HG03280 (cell line): ENCODE data around the gene KBTBD8.

Source experiments
- ATAC-seq: cut with Tn5 transposase; IDR thresholded peaks from one replicate; pipeline ENCODE4 v1.9.1; 2021; ENCODE audit warnings: mild to moderate bottlenecking, moderate library complexity; ENCODE audit not compliant: unreplicated experiment

The KBTBD8 gene

DNA sequence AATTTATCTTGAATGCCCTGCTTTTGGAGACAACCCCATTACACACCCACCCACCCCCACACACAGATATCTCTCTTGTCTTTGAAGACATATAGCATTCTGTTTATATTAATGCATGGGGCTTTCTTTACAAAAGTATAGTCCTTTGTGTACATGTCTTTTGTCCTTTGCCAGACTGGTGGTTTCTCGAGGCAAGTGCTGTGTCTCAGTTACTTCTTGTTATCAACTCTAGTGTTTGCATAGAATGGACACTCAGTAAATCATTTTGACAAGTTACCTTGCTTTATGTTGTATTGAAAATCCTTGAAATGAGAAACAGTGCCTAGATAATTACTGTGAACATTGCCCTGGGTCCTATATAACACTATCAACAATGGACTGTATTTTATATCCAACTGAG, 33.9 kb downstream of the KBTBD8 start:
- ATAC-seq, result no peak

DNA sequence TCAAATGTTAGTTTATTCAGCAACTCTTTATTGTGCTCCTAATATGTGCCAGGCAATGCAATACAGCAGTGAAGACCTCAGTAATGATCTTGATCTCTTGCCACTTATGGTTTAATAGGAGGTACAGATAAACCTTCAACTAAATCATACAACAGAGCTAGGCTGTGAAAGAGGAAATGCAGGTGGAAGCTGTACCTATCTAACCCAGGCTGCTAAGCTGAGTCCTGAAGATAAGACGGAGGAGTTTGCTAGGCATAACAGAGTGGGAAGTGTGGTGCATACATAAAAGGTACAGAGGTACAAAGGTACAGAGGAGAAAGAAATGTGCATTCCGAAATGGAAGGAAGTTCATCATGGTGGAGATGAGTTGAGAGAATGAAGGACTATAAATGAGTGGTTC, 35.0 kb downstream of the KBTBD8 start:
- ATAC-seq, result no peak

DNA sequence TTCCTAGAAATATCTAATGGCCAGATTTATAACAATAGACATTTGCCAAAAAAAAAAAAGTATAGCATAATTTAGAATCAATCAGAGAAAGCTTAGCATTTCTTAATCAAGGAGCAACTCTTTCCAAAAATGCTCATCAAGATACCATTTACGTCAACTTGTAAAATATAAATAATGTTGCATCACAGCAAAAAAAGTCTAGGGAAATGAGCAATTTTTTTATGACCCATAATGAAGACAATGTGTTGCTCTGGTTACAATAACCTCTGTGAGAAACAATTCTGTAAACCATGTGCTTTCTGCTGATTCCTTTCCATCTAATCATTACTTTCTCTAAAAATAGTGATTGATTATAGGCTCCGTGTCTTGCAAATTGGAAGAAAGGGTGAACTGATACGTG, 36.3 kb downstream of the KBTBD8 start:
- no peak for ATAC-seq

DNA sequence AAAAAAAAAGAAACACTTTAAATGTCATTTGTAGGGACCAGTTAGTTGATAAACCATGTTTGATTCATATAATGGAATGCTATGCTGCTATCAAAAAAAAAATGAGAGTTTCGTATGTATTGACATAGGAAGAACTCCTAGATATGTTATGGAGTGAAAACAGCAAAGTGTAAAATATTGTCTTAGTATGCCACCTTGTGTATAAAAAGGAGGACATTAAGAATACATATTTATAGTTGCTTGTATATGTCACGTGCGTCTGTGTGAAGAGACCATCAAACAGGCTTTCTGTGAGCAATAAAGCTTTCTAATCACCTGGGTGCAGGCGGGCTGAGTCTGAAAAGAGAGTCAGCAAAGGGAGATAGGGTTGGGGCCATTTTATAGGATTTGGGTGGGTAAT, 39.5 kb downstream of the KBTBD8 start:
- no peak for ATAC-seq

DNA sequence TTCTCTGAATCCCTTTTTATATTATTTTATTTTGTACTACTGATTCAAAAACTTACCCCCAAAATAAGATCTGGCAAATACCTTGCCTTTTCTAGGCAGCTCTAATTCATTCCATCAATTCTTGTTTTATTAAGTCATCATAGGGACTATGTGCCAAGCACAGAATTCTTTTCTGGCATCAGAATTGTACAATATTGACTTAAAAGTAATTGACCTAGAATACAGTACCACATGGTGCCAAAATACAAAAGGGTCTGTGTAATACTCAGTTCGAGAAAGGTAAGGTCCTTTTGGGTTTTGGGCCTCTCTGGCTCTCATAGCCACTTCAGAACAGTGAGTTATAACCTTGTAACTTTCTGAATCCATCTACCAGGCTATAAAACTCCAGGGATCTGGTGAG, 46.2 kb downstream of the KBTBD8 start:
- ATAC-seq, result no peak

DNA sequence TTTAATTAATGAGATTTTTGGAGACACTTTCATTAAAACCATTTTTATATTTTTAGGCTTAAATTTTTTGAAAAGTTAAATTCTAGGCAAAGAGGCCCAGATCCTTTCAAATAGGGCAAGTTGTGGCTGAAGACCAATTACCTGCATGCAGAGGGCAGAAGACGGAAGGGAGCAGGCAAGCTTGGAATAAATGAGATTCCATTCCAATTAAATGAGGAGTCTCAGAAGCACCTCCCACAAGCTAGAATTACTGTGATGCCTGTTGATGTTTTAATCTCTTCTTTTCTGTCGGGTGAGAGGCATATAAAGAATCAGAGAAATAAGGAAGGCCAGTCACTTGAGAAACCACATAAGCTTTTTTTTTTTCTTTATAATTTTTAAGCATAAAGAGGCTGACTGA, 46.8 kb downstream of the KBTBD8 start:
- ATAC-seq, result no peak

DNA sequence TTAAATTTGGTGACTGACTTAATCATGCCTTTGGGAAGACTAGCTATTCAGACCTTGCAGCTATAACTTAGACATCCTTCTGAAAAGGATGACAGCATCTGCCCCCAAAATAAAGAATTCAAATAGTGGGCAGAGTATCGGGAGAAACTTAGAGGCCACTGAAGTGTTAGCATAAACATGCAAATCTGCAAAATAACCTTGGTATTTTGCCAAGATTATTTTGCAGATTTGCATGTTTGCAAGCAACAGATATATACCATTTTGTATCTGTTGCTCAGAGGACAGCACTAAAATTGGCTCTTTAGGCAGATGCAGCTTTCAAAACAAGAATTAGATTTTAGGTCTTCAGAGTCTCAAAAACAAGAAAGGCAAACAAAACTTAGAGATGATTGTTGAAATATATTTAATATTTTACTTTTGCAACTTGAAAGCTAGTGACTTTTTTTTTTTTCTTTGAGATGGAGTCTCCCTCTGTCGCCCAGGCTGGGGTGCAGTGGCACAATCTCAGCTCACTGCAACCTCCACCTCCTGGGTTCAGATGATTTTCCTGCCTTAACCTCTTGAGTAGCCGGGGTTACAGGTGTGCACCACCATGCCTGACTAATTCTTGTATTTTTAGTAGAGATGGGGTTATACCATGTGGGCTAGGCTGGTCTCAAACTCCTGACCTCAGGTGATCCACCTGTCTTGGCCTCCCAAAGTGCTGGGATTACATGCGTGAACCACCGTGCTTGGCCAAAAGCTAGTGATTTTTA, 47.8 kb downstream of the KBTBD8 start:
- ATAC-seq, result no peak

DNA sequence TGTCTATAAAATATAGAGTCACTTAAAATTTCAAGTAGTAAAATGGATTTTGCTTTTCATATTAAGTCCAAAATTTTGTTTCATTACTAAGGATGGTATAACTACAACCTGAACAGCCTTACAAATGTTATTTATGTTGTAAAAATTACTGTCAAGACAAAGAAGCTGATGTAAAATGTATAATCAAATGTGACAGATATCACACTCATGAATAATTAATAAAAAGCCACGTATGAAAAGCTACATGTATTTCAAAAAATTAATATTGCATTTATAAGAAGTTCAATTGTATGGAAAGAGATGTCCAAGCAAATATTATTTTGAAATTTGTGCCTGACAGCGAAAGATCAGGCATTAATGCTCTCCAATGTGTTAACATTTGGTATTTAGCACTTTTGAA, 48.9 kb downstream of the KBTBD8 start:
- no peak for ATAC-seq

DNA sequence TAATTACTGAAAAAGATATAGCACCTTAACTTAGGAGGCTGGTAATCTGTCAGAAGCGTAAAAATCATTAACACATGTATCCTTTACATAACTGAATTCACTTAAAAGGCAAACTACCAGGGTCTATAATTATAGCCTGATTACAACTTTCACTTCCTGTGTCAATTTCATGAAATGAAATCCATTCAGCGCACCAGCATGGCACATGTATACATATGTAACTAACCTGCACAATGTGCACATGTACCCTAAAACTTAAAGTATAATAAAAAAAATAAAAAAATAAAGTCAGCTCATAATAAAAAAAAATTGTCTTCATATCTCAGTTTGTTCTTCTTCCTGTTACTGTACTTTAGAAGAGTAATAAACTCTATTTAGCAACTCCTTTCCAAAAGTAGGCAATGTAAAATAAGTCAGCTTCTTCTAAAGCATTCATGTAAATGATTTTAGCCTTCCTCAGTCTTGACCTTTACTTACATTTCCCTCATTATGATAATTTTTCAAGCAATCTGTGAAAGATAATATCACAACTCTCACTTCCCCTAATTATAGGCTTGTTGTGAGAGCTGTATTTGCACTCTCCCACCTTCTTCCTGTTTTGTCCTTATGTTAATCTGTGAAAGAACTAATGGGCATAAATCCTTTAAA, 50.1 kb downstream of the KBTBD8 start:
- peak; percentile 98 for ATAC-seq

DNA sequence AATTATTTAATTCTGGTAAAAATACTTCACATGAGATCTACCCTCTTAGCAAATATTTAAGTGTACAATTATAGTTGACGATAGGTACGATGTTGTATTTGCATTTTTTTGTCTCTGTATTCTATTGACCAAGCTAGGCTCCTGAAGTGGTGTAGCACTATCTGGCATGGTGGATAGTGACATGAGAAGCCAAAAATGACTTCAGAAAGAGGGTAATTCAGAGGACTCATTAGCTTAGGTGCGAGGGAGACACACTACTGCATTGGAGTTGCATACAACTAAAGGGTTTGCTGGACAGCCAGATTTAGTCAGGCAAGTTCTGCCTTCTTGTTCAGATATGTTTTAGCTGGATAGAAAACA, 50.6 kb downstream of the KBTBD8 start:
- peak; percentile 49 for ATAC-seq

DNA sequence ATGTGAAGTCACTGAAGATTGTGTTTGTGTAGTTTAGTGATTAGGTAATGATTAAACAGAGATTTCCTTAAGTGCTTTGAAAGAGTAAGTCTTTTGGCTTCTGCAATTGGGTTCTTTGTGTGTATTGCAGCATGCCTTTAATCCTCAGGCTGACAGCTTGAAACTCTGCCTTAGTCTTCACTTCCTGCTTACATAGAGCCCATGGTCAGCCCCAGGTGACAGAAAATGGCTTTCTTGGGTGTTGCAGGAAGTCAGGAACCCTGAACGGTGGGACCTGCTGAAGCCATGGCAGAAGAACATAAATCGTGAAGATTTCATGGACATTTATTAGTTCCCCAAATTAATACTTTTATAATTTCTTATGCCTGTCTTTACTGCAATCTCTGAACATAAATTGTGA, 61.3 kb downstream of the KBTBD8 start:
- no peak for ATAC-seq
